ENCODE measurements around the gene PRR15.

The PRR15 gene

GRCh38 chr7:29599026-29599425 lies 35.4 kb downstream of the PRR15 start:
- DNase-seq = no peak
- Histone ChIP-seq H3K27me3 (replicated peaks) (no peaks in the 10 kb centered on the region), H3K4me3 (ENCODE audit: low read depth, low read length) (no peak overlapping the region), H3K27ac (no peak overlapping the region), H3K36me3 (replicated peaks) (no peaks in the 10 kb centered on the region)
- no peak for TF ChIP-seq CTCF (IDR thresholded peaks at IDR 0.05; ENCODE audit: low read depth, low read length, missing control alignments)
- in situ Hi-C loops (cut with HindIII; ENCODE audit: low pct_ligation_motif_present, low sequenced_read_pairs) = no loop called here

DNA sequence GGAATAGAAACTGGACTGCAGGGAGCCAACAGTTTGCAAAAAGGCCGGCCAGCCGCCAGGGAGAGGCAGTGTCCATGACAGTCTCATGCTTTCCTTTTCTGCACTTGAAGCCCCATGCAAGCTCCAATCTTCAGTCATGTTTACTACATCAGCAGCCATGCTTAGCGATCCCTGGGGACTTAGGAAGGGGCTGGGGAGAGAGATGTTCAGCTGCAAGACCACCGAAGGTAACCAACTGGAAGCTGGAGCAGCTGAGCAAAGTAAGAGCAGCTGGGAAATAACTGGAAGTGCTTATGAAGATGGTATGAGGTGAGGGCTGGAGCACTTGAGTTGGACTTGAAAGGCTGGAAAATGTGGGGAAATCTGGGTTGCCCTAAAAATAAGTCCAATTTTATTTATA lies 37.0 kb downstream of the PRR15 start:
- H3K36me3 ChIP-seq (replicated peaks) = no peaks in the 10 kb centered on the region
- no peak for TF ChIP-seq CTCF (IDR thresholded peaks at IDR 0.05; ENCODE audit: low read depth, low read length, missing control alignments)
- no peak overlapping the region for H3K27ac ChIP-seq
- in situ Hi-C loops (cut with HindIII; ENCODE audit: low pct_ligation_motif_present, low sequenced_read_pairs) = no loop called here
- no peak for DNase-seq
- H3K4me3 ChIP-seq (ENCODE audit: low read depth, low read length) = no peak overlapping the region
- H3K27me3 ChIP-seq (replicated peaks) = no peaks in the 10 kb centered on the region

GRCh38 chr7:29604052-29604451 lies 40.4 kb downstream of the PRR15 start:
- Histone ChIP-seq H3K4me3 (ENCODE audit: low read depth, low read length) (no peak overlapping the region), H3K36me3 (replicated peaks) (no peaks in the 10 kb centered on the region), H3K27me3 (replicated peaks) (no peaks in the 10 kb centered on the region), H3K27ac (no peak overlapping the region)
- DNase-seq = no peak
- TF ChIP-seq CTCF (IDR thresholded peaks at IDR 0.05; ENCODE audit: low read depth, low read length, missing control alignments) = no peak
- in situ Hi-C loops (cut with HindIII; ENCODE audit: low pct_ligation_motif_present, low sequenced_read_pairs) = no loop called here

DNA sequence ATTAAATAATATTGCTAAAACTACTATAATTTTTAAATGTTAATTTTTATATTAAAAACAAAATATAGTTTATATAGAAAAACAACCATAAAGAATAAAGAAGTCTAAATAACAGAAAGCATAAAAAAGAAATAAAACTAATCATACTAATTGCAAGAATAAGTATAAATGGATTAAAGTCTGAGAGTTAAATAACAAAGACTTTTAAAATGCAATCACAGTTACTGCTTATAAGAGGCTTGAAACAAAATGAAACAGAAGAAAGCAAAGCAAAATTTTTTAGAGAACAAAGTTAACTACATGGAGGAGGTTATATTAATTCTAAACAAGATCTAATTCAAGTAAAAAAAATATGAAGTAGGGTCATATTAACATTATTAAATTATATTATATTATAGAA lies 41.1 kb downstream of the PRR15 start:
- no peak overlapping the region for H3K4me3 ChIP-seq (ENCODE audit: low read depth, low read length)
- H3K27ac ChIP-seq = no peak overlapping the region
- DNase-seq = no peak
- H3K27me3 ChIP-seq (replicated peaks) = no peaks in the 10 kb centered on the region
- in situ Hi-C loops (cut with HindIII; ENCODE audit: low pct_ligation_motif_present, low sequenced_read_pairs) = no loop called here
- H3K36me3 ChIP-seq (replicated peaks) = no peaks in the 10 kb centered on the region
- no peak for TF ChIP-seq CTCF (IDR thresholded peaks at IDR 0.05; ENCODE audit: low read depth, low read length, missing control alignments)

DNA sequence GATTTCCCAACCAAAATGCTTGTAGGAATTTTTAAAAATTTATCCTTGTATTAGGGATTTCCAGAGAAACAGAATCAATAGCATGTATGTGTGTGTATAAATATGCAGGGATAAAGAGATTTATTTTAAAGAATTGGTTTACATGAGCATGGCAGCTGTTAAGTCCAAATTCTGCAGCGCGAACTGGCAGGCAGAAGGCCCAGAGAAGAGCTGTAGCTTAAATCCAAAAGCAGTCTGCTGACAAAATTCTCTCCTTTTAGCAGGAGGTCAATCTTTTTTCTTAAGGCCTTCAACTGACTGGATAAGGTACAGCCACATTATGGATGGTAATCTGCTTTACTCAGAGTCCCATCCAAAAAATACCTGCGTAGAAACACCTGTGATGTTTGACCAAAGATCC lies 42.0 kb downstream of the PRR15 start:
- H3K27ac ChIP-seq = peak overlapping the region; percentile 42
- TF ChIP-seq CTCF (IDR thresholded peaks at IDR 0.05; ENCODE audit: low read depth, low read length, missing control alignments) = no peak
- H3K36me3 ChIP-seq (replicated peaks) = no peaks in the 10 kb centered on the region
- no peak for DNase-seq
- in situ Hi-C loops (cut with HindIII; ENCODE audit: low pct_ligation_motif_present, low sequenced_read_pairs) = no loop called here
- no peaks in the 10 kb centered on the region for H3K27me3 ChIP-seq (replicated peaks)
- H3K4me3 ChIP-seq (ENCODE audit: low read depth, low read length) = no peak overlapping the region

- peak; percentile 70 for DNase-seq
- Histone ChIP-seq H3K4me3 (ENCODE audit: low read depth, low read length) (no peak overlapping the region), H3K27ac (peak overlapping the region; percentile 16), H3K27me3 (replicated peaks) (no peaks in the 10 kb centered on the region), H3K36me3 (replicated peaks) (no peaks in the 10 kb centered on the region)
- in situ Hi-C loops (cut with HindIII; ENCODE audit: low pct_ligation_motif_present, low sequenced_read_pairs) = no loop called here
- no peak for TF ChIP-seq CTCF (IDR thresholded peaks at IDR 0.05; ENCODE audit: low read depth, low read length, missing control alignments)
Observed at GRCh38 chr7:29606287-29606721, 42.7 kb downstream of the PRR15 start.

Data from brain microvascular endothelial cell (primary cell).